Colonic mucosa (tissue), 4 donors: ENCODE results near the gene TRPC4. TPM values are rescaled to one million over a fixed set of nuclear protein-coding genes. Genes with fewer than 3 reads are reported as not detected.
"Not testable (repeated sequence)": the region's sequence is repeated elsewhere in the genome, so short reads cannot be mapped to it uniquely, and the experiment has no call there.

Experiments
- DNase-seq: peaks from one replicate; pipeline ENCODE4 v3.0.0-alpha.2; 2020
- H3K27ac ChIP-seq: fragments of 200-600 bp; one replicate; pipeline ENCODE4 v1.8.0; 2021
- H3K27me3 ChIP-seq: fragments of 200-600 bp; one replicate; pipeline ENCODE4 v1.8.0; 2021
- H3K36me3 ChIP-seq: fragments of 200-600 bp; one replicate; pipeline ENCODE4 v1.8.0; 2021
- H3K4me1 ChIP-seq: fragments of 200-600 bp; one replicate; pipeline ENCODE4 v1.8.0; 2021; ENCODE audit warnings: mild to moderate bottlenecking
- H3K4me3 ChIP-seq: fragments of 200-600 bp; one replicate; pipeline ENCODE4 v1.8.0; 2021
- H3K9ac ChIP-seq, 2 donors: one replicate each; pipeline ENCODE4 v1.7.0; 2013; ENCODE audit warnings: control low read depth in 2 of 2, low read depth in 2 of 2, low read length in 2 of 2
- H3K9me3 ChIP-seq: fragments of 200-600 bp; one replicate; pipeline ENCODE4 v1.8.0; 2021
- intact Hi-C: fragments of 100-400 bp; cut with DNase I; formaldehyde crosslinking; loops from one replicate; pipeline ENCODE4 v1.14.1; 2022
- total RNA-seq, 2 donors: library from RNA; stranded (reverse); fragmentation: NEBNext Ultra II Directional in 1 of 2; extraction: Animal tissue kit (Norgen Biotek cat#: 25700) in 1 of 2; gene quantifications; one replicate each; pipeline ENCODE4 v1.2.1, GENCODE V29; 2021
- TF ChIP-seq, protein P1 (sequence below): fragments of 200-600 bp; IDR thresholded peaks from one replicate; pipeline ENCODE4 v1.8.0; 2022; ENCODE audit warnings: antibody characterized with exemption, mild to moderate bottlenecking
- donor health status: healthy.
- donor health status: DM: no; HTN: no; CAD: no.
- donor health status: DM: no; HTN: no; CAD: no.

Gene TRPC4
- total RNA-seq, 2 donors from 2014 or later = 0.66 TPM; not detected in 1

DNA sequence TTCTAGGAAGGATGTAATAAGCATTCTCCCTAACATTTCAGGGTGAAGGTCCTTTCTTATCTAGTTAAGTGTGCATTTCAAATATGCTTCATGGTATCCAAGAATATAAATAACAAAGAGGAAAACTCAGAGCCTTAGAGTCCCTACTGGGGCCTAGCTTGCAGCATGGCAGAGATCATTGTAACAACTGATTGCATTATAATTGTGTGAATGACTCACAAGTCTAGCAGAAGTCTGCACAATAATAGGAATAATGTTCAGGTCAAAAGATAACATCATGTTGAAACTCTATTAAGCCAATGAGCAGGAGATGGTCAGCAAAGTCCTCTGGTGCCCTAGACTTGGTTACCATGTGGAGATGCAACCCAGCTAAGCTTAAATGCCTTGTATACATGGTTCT lies 274.4 kb downstream of the TRPC4 start:
- no peaks in the 10 kb centered on the region for H3K36me3 ChIP-seq
- H3K9ac ChIP-seq = no peak overlapping the region
- intact Hi-C loops = no loop called here
- H3K9me3 ChIP-seq = no peaks in the 10 kb centered on the region
- no peaks in the 10 kb centered on the region for H3K4me1 ChIP-seq
- no peak overlapping the region for H3K27ac ChIP-seq
- no peaks in the 10 kb centered on the region for H3K27me3 ChIP-seq
- H3K4me3 ChIP-seq = no peak overlapping the region
- TF ChIP-seq, protein P1, sequence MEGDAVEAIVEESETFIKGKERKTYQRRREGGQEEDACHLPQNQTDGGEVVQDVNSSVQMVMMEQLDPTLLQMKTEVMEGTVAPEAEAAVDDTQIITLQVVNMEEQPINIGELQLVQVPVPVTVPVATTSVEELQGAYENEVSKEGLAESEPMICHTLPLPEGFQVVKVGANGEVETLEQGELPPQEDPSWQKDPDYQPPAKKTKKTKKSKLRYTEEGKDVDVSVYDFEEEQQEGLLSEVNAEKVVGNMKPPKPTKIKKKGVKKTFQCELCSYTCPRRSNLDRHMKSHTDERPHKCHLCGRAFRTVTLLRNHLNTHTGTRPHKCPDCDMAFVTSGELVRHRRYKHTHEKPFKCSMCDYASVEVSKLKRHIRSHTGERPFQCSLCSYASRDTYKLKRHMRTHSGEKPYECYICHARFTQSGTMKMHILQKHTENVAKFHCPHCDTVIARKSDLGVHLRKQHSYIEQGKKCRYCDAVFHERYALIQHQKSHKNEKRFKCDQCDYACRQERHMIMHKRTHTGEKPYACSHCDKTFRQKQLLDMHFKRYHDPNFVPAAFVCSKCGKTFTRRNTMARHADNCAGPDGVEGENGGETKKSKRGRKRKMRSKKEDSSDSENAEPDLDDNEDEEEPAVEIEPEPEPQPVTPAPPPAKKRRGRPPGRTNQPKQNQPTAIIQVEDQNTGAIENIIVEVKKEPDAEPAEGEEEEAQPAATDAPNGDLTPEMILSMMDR = no peak
- no peak for DNase-seq

DNA sequence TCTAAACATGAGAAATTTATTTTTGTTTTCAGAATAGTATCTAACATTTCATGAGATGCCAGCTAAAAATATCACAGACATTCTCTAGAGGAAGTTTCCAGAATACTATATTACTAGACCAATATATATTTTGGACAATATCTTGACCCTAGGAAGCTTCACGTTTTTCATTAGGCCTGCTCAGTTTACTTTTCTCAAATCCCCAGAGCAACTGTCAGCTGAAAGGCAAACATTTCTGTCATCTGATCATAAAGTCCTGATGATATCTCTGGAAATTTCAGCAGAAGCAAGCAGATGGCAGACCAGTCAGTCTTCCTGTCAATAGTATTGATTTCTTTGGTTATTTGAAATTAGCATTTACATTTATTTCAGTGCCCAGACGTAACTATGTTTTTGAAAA lies 275.0 kb downstream of the TRPC4 start:
- H3K9ac ChIP-seq = no peak overlapping the region
- TF ChIP-seq, protein P1 = no peak
- no peaks in the 10 kb centered on the region for H3K9me3 ChIP-seq
- no peak overlapping the region for H3K27ac ChIP-seq
- no peaks in the 10 kb centered on the region for H3K27me3 ChIP-seq
- intact Hi-C loops = no loop called here
- no peaks in the 10 kb centered on the region for H3K36me3 ChIP-seq
- H3K4me3 ChIP-seq = no peak overlapping the region
- H3K4me1 ChIP-seq = no peaks in the 10 kb centered on the region
- DNase-seq = no peak

GRCh38 chr13:37589381-37589780 lies 280.2 kb downstream of the TRPC4 start:
- H3K9ac ChIP-seq, H3K4me1 ChIP-seq, H3K4me3 ChIP-seq, H3K36me3 ChIP-seq, intact Hi-C loops, H3K27ac ChIP-seq, DNase-seq, H3K9me3 ChIP-seq, H3K27me3 ChIP-seq: not testable (repeated sequence)

- DNase-seq = no peak
- Histone ChIP-seq H3K4me3 (no peak overlapping the region), H3K36me3 (no peaks in the 10 kb centered on the region), H3K27me3 (no peaks in the 10 kb centered on the region), H3K9me3 (no peaks in the 10 kb centered on the region), H3K27ac (no peak overlapping the region), H3K4me1 (no peaks in the 10 kb centered on the region), H3K9ac (no peak overlapping the region)
- intact Hi-C loops = no loop called here
- TF ChIP-seq, protein P1 = no peak
These were observed 282.3 kb downstream of the TRPC4 start for GRCh38 chr13:37587236-37587635.
